MM.1S (cell line): ENCODE results near the gene AHCTF1.

Source experiments
- DNase-seq: peaks from one replicate; pipeline ENCODE4 v3.0.0-alpha.2; 2015
- H2AFZ ChIP-seq: fragments of 300-600 bp; sonication (generic); 2 replicates; pipeline ENCODE4 v1.6.0; 2016; ENCODE audit warnings: antibody characterized with exemption, low read length
- H3F3A ChIP-seq: fragments of 300-600 bp; sonication (generic); 2 replicates; pipeline ENCODE4 v1.6.1; 2016; ENCODE audit warnings: mild to moderate bottlenecking, antibody characterized with exemption, low read length, moderate library complexity, mixed read lengths; ENCODE audit not compliant: insufficient read depth
- H3K27ac ChIP-seq: fragments of 300-600 bp; sonication (generic); 2 replicates; pipeline ENCODE4 v1.5.1; 2016; ENCODE audit warnings: mild to moderate bottlenecking, low read length
- H3K27me3 ChIP-seq: fragments of 300-600 bp; sonication (generic); replicated peaks from 2 replicates; pipeline ENCODE4 v1.6.0; 2016; ENCODE audit warnings: low read length; ENCODE audit not compliant: insufficient read depth
- H3K36me3 ChIP-seq: fragments of 300-600 bp; sonication (generic); replicated peaks from 2 replicates; pipeline ENCODE4 v1.6.1; 2016; ENCODE audit warnings: mild to moderate bottlenecking, low read length, mixed read lengths; ENCODE audit not compliant: insufficient read depth
- H3K4me1 ChIP-seq: fragments of 300-600 bp; sonication (generic); 2 replicates; pipeline ENCODE4 v1.6.1; 2016; ENCODE audit warnings: low read length, mixed read lengths
- H3K4me2 ChIP-seq: fragments of 300-600 bp; sonication (generic); 2 replicates; pipeline ENCODE4 v1.6.0; 2016; ENCODE audit warnings: low read depth, low read length
- H3K4me3 ChIP-seq: fragments of 300-600 bp; sonication (generic); 2 replicates; pipeline ENCODE4 v1.5.1; 2016; ENCODE audit warnings: low read length, mixed read lengths
- H3K79me2 ChIP-seq: fragments of 300-600 bp; sonication (generic); 2 replicates; pipeline ENCODE4 v1.6.1; 2016; ENCODE audit warnings: mixed run types, low read length, mixed read lengths
- H3K9ac ChIP-seq: fragments of 300-600 bp; sonication (generic); 2 replicates; pipeline ENCODE4 v1.6.1; 2016; ENCODE audit warnings: low read length, mixed read lengths
- H3K9me2 ChIP-seq: fragments of 300-600 bp; sonication (generic); replicated peaks from 2 replicates; pipeline ENCODE4 v1.6.1; 2016; ENCODE audit warnings: mild to moderate bottlenecking, low read length, mixed read lengths; ENCODE audit not compliant: insufficient read depth
- H3K9me3 ChIP-seq: fragments of 300-600 bp; sonication (generic); replicated peaks from 2 replicates; pipeline ENCODE4 v1.6.1; 2016; ENCODE audit warnings: mild to moderate bottlenecking, low read length, mixed read lengths; ENCODE audit not compliant: insufficient read depth
- H4K20me1 ChIP-seq: fragments of 300-600 bp; sonication (generic); 2 replicates; pipeline ENCODE4 v1.6.1; 2016; ENCODE audit warnings: mild to moderate bottlenecking, low read length, moderate library complexity, mixed read lengths; ENCODE audit not compliant: insufficient read depth
- CTCF ChIP-seq: fragments of 300-600 bp; sonication (generic); IDR thresholded peaks from 2 replicates; pipeline ENCODE4 v1.5.1; 2016; ENCODE audit warnings: antibody characterized with exemption, low read length, mixed read lengths
- EZH2 ChIP-seq: fragments of 300-600 bp; sonication (generic); optimal IDR thresholded peaks from 2 replicates; pipeline ENCODE3; 2017; ENCODE audit warnings: low read depth, mild to moderate bottlenecking, antibody characterized with exemption, low read length, mixed read lengths
- EZH2phosphoT487 ChIP-seq: fragments of 300-600 bp; sonication (generic); IDR thresholded peaks from 2 replicates; pipeline ENCODE4 v1.6.1; 2018; ENCODE audit warnings: antibody characterized with exemption, low read length

Gene AHCTF1

GRCh38 chr1:246794828-246795671 is 136.7 kb downstream of the AHCTF1 start:
- TF ChIP-seq CTCF (no peak), EZH2 (no peak), EZH2phosphoT487 (no peak)
- no peak for DNase-seq
- Histone ChIP-seq H3K4me1 (no peaks in the 10 kb centered on the region), H3F3A (no peaks in the 10 kb centered on the region), H3K4me3 (no peak overlapping the region), H3K36me3 (no peaks in the 10 kb centered on the region), H3K9me3 (no peaks in the 10 kb centered on the region), H3K9ac (no peak overlapping the region), H3K4me2 (no peak overlapping the region), H4K20me1 (no peaks in the 10 kb centered on the region), H3K9me2 (no peaks in the 10 kb centered on the region), H3K27ac (no peak overlapping the region), H3K79me2 (no peaks in the 10 kb centered on the region), H3K27me3 (no peaks in the 10 kb centered on the region), H2AFZ (no peak overlapping the region)

- no peak for DNase-seq
- H3K9me2 ChIP-seq, result no peaks in the 10 kb centered on the region
- no peak overlapping the region for H3K4me3 ChIP-seq
- H3K4me1 ChIP-seq, result no peaks in the 10 kb centered on the region
- TF ChIP-seq EZH2, result no peak
- no peak for TF ChIP-seq EZH2phosphoT487
- TF ChIP-seq CTCF, result no peak
- no peaks in the 10 kb centered on the region for H3K79me2 ChIP-seq
- no peaks in the 10 kb centered on the region for H3F3A ChIP-seq
- no peak overlapping the region for H3K4me2 ChIP-seq
- H4K20me1 ChIP-seq, result no peaks in the 10 kb centered on the region
- no peaks in the 10 kb centered on the region for H3K27me3 ChIP-seq
- no peak overlapping the region for H3K9ac ChIP-seq
- H2AFZ ChIP-seq, result no peak overlapping the region
- no peaks in the 10 kb centered on the region for H3K36me3 ChIP-seq
- H3K27ac ChIP-seq, result no peak overlapping the region
- no peaks in the 10 kb centered on the region for H3K9me3 ChIP-seq
Measured at GRCh38 chr1:246794048-246794827, 137.5 kb downstream of the AHCTF1 start.

GRCh38 chr1:246793356-246793896 is 138.3 kb downstream of the AHCTF1 start:
- H3K9me3 ChIP-seq, result no peaks in the 10 kb centered on the region
- H3K36me3 ChIP-seq, result no peaks in the 10 kb centered on the region
- no peaks in the 10 kb centered on the region for H3K27me3 ChIP-seq
- no peaks in the 10 kb centered on the region for H3F3A ChIP-seq
- H2AFZ ChIP-seq, result no peak overlapping the region
- no peak overlapping the region for H3K4me2 ChIP-seq
- H3K9me2 ChIP-seq, result no peaks in the 10 kb centered on the region
- H3K4me3 ChIP-seq, result no peak overlapping the region
- TF ChIP-seq EZH2, result no peak
- TF ChIP-seq CTCF, result no peak
- no peak for TF ChIP-seq EZH2phosphoT487
- no peaks in the 10 kb centered on the region for H3K4me1 ChIP-seq
- H3K27ac ChIP-seq, result no peak overlapping the region
- no peaks in the 10 kb centered on the region for H4K20me1 ChIP-seq
- no peaks in the 10 kb centered on the region for H3K79me2 ChIP-seq
- no peak for DNase-seq
- H3K9ac ChIP-seq, result no peak overlapping the region
